ENCODE results near the gene TTPAL.

DNA sequence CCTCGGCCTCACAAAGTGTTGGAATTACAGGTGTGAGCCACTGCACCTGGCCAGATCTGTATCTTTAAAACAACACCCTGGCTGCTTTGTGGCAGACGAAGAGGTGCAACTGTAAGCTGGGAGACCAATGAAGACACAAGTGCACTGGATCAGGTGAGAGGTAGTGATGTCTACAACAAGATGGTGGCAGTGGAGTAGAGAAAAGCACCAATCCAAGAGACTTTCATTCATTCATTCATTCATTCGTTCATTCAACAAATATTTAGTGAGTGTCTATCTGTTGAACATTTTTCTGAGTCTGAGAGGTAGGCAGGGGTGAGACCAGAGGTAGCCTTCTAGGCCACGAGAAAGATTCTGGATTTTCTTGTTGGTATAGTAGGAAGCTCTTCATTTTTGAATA lies 36.9 kb upstream of the TTPAL start:
- TF ChIP-seq, protein P1, sequence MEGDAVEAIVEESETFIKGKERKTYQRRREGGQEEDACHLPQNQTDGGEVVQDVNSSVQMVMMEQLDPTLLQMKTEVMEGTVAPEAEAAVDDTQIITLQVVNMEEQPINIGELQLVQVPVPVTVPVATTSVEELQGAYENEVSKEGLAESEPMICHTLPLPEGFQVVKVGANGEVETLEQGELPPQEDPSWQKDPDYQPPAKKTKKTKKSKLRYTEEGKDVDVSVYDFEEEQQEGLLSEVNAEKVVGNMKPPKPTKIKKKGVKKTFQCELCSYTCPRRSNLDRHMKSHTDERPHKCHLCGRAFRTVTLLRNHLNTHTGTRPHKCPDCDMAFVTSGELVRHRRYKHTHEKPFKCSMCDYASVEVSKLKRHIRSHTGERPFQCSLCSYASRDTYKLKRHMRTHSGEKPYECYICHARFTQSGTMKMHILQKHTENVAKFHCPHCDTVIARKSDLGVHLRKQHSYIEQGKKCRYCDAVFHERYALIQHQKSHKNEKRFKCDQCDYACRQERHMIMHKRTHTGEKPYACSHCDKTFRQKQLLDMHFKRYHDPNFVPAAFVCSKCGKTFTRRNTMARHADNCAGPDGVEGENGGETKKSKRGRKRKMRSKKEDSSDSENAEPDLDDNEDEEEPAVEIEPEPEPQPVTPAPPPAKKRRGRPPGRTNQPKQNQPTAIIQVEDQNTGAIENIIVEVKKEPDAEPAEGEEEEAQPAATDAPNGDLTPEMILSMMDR (IDR thresholded peaks at IDR 0.05; ENCODE audit: extremely low read depth in 1 of 2, insufficient read depth in 1 of 2, low read depth in 1 of 2, low read length in 2 of 2), result no peak
- TF ChIP-seq, protein P2, sequence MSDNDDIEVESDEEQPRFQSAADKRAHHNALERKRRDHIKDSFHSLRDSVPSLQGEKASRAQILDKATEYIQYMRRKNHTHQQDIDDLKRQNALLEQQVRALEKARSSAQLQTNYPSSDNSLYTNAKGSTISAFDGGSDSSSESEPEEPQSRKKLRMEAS (IDR thresholded peaks at IDR 0.05; ENCODE audit: insufficient read depth, insufficient read length), result no peak
- TF ChIP-seq MYC (IDR thresholded peaks at IDR 0.05; ENCODE audit: low read depth, low read length), result no peak

Data from endothelial cell of umbilical vein (primary cell).